ENCODE data around the gene KCNE5. TPM values are rescaled to one million over a fixed set of nuclear protein-coding genes. Genes with fewer than 3 reads are reported as not detected.
"Not testable (repeated sequence)": the region's sequence is repeated elsewhere in the genome, so short reads cannot be mapped to it uniquely, and the experiment has no call there.

The KCNE5 gene, protein sequence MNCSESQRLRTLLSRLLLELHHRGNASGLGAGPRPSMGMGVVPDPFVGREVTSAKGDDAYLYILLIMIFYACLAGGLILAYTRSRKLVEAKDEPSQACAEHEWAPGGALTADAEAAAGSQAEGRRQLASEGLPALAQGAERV
- total RNA-seq, result not detected

DNA sequence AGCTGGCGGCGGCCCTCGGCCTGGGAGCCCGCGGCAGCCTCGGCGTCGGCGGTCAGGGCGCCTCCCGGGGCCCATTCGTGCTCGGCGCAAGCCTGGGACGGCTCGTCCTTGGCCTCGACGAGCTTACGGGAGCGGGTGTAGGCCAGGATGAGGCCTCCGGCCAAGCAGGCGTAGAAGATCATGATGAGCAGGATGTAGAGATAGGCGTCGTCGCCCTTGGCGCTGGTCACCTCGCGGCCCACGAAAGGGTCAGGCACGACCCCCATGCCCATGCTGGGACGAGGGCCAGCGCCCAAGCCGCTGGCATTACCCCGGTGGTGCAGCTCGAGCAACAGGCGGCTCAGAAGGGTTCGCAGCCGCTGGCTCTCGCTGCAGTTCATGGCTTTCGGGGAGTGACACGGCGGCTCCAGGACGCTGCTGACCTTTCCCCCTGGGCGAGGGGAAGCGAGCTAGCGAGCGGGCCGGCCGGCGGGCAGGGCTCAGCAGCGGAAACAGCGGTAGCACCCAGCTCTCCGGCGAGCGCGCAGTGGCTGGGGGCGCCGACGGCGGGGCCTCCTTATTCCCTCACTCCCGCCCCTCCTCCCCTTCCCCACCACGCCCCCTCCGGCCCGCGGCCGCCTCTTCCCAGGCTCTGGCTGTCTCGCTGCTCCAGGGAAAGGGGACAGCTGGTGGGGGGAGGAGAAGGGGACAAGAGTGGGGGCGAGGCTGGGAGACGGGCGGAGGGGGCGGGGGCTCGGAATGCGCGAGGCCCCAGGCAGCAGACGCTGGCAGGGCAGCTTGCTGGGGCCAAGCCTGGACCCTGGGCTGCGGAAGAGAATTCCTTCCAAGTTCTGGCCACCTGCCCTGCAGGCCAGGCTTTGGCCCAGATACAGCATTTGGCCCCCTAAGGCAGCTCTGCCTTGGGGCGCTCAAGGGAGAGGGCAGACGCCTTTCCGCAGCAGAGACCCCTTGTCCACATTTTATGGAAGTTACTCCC lies at the start of gene KCNE5:
Gene KCNE5 (minus strand): TSS at position 532 of the 976 bp plus-strand sequence. CDS start 152 bp downstream, at position 380.
- no peaks in the 10 kb centered on the region for H3K4me1 ChIP-seq
- no peaks in the 10 kb centered on the region for H3K9me3 ChIP-seq
- H3K27ac ChIP-seq, result no peak within 1 kb of the TSS
- H3K4me3 ChIP-seq, result peak within 1 kb of the TSS; percentile 21 to 56
- intact Hi-C loops (cut with DNase I), result no loop called here
- no peaks in the 10 kb centered on the region for H3K36me3 ChIP-seq
- TF ChIP-seq, protein P1, sequence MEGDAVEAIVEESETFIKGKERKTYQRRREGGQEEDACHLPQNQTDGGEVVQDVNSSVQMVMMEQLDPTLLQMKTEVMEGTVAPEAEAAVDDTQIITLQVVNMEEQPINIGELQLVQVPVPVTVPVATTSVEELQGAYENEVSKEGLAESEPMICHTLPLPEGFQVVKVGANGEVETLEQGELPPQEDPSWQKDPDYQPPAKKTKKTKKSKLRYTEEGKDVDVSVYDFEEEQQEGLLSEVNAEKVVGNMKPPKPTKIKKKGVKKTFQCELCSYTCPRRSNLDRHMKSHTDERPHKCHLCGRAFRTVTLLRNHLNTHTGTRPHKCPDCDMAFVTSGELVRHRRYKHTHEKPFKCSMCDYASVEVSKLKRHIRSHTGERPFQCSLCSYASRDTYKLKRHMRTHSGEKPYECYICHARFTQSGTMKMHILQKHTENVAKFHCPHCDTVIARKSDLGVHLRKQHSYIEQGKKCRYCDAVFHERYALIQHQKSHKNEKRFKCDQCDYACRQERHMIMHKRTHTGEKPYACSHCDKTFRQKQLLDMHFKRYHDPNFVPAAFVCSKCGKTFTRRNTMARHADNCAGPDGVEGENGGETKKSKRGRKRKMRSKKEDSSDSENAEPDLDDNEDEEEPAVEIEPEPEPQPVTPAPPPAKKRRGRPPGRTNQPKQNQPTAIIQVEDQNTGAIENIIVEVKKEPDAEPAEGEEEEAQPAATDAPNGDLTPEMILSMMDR (IDR thresholded peaks at IDR 0.05), result no peak
- H3K27me3 ChIP-seq, result no peaks in the 10 kb centered on the region
- no peak for DNase-seq (ENCODE audit: low spot score in 2 of 2)

DNA sequence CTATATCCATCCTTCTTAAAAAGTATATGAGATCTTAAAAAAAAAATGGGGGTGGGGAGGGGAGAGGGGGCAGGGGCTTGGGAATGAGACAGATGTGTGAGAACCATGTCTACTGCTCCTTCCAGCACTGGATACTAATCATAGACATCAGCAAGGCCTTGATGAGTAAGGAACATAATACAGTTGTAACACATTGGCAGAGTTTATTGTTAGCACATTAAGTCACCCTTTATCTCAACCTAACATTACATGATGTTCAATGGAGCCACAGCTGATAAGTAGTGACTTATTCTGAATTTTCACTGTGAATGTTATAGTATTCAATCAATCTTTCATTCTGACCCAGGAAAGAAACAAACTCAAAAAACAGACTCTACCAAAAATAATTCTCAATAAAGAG lies 47.3 kb upstream of the KCNE5 start:
- no peak overlapping the region for H3K4me3 ChIP-seq
- H3K36me3 ChIP-seq, result peaks cover 0 to 10% of the 10 kb centered on the region in 2 donors
- TF ChIP-seq, protein P1 (IDR thresholded peaks at IDR 0.05), result no peak
- no peaks in the 10 kb centered on the region for H3K27me3 ChIP-seq
- no peak overlapping the region for H3K27ac ChIP-seq
- no peak for DNase-seq (ENCODE audit: low spot score in 2 of 2)
- intact Hi-C loops (cut with DNase I), result no loop called here
- no peaks in the 10 kb centered on the region for H3K4me1 ChIP-seq
- H3K9me3 ChIP-seq, result no peaks in the 10 kb centered on the region

DNA sequence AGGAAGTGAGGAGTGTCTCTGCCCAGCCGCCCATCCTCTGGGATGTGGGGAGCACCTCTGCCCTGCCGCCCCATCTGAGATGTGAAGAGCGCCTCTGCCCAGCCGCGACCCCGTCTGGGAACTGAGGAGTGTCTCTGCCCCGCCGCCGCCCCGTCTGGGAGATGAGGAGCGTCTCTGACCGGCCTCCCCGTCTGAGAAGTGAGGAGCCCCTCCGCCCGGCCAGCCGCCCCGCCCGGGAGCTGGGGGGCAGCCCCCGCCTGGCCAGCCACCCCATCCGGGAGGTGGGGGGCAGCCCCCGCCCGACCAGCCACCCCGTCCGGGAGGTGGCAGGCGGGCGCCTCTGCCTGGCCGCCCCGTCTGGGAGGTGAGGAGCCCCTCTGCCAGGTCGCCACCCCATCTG lies 46.2 kb upstream of the KCNE5 start:
- H3K4me1 ChIP-seq; H3K36me3 ChIP-seq; DNase-seq (ENCODE audit: low spot score in 2 of 2); H3K4me3 ChIP-seq; H3K27me3 ChIP-seq; H3K9me3 ChIP-seq; H3K27ac ChIP-seq; intact Hi-C loops (cut with DNase I): not testable (repeated sequence)

DNA sequence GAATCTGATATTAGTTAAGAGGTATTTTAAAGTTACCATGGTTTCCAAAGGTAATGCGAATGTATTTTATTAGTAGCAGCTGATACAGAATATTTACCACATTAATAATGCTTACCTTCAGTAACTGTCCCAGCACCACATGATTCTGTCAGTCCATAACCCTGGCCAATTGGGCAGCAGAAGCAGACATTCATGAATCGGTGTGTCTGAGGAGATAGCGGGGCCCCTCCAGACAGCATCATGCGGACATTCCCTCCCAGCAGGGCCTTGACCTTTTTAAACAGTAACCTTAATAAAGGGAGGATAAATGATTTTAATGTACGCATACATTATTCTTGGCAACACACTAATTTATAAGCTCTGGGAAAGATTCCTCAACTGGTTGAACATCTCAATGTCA lies 43.0 kb upstream of the KCNE5 start:
- Histone ChIP-seq H3K4me1 (no peaks in the 10 kb centered on the region), H3K9me3 (no peaks in the 10 kb centered on the region), H3K27ac (no peak overlapping the region), H3K27me3 (no peaks in the 10 kb centered on the region), H3K36me3 (peaks cover 0 to 5% of the 10 kb centered on the region in 2 donors), H3K4me3 (no peak overlapping the region)
- TF ChIP-seq, protein P1 (IDR thresholded peaks at IDR 0.05), result no peak
- DNase-seq (ENCODE audit: low spot score in 2 of 2), result no peak
- intact Hi-C loops (cut with DNase I), result no loop called here

DNA sequence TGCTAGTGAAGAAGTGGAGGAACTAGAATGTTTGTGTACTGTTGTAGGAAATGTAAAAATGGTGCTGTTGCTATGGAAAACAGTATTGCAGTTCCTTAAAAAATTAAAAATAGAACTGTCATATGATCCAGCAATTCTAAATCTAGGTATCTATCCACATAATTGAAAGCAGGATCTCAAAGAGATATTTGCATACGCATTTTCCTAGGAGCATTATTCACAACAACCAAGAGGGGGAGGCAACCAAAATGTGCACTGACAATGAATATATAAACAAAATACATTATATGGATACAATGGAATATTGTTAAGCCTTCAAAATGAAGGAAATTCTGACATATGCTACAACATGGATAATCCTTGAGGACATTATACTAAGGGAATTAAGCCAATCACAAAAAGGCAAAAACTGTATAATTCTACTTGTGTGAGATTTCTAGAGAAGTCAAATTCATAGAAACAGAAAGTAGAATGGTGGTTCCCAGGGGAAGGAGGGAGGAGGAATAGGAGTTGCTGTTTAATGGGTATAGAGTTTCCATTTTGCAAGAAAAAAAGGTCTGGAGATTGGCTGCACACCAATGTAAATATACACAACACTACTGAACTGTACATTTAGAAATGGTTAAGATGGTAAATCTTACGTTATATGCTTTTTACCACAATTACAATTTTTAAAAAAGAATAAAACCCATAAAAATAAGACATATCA lies 35.6 kb upstream of the KCNE5 start:
- no peak overlapping the region for H3K27ac ChIP-seq
- H3K27me3 ChIP-seq, result no peaks in the 10 kb centered on the region
- intact Hi-C loops (cut with DNase I), result no loop called here
- DNase-seq (ENCODE audit: low spot score in 2 of 2), result no peak
- no peaks in the 10 kb centered on the region for H3K9me3 ChIP-seq
- no peaks in the 10 kb centered on the region for H3K4me1 ChIP-seq
- TF ChIP-seq, protein P1 (IDR thresholded peaks at IDR 0.05), result no peak
- H3K4me3 ChIP-seq, result no peak overlapping the region
- H3K36me3 ChIP-seq, result peaks cover 5 to 15% of the 10 kb centered on the region in 2 donors

Data from ascending aorta (tissue), 2 donors.